ENCODE data around the gene GRK6. TPM values are rescaled to one million over a fixed set of nuclear protein-coding genes. Genes with fewer than 3 reads are reported as not detected.

Gene GRK6
- total RNA-seq, 1 experiment from 2014 or later = 75.2 TPM

DNA sequence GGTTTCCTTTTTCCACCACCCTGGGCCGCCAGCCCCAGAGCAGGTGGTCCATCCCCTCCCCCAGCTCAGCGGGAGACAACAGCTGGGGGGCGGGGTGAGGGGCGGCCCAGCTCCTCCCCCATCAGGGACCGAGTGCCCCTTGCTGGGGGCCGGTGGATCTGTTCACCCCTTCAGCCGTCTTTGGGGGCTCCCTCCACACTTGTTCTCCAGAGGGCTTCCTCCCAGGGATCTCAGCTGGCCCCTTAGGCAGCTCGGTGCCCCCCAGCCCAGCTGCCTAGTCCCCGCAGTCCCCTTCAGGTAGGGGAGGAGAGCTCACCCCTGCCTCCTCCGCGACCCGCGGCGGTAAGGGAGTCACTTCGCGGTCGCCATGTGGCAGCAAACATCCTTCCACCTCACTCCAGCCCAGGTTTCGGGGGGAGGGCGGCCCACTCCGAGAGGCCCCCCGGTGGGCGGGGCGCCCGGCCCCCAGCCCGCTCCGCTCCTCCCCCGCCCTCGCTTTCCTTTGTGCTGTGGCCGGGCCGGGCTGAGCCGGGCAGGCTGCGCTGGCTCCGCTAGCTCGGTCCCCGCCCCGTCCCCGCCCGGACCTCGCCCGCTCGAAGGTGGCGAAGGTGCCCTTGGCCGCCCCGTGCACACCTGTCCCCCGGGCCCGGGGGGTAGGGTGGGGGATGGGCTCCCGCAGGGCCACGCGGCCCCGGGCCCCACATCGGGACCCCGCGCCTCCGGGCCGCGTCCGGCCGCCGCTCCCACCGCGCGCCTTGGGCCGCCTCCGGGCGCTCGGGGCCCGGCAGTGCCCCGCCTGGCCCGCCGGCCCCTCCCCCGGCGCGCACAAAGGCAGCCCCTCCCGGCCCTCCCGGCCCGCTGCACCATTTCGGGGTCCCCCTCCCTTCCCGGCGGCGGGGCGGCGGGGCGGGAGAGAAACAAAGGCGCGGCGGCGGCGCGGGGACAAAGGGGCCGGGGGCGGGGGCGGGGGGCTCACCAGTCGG lies 46.3 kb downstream of the GRK6 start:
- Histone ChIP-seq H3K9me3 (ENCODE audit: control insufficient read depth, low read depth, low read length) (no peaks in the 10 kb centered on the region), H3K79me1 (ENCODE audit: insufficient read depth, low read depth, low read length, poor library complexity, severe bottlenecking) (peaks cover 10% of the 10 kb centered on the region), H3K27ac (ENCODE audit: insufficient read length, low read depth, low read length) (no peak overlapping the region), H2BK5ac (ENCODE audit: insufficient read length, low read length) (no peak overlapping the region), H2AFZ (ENCODE audit: low read length) (no peak overlapping the region), H3K14ac (ENCODE audit: insufficient read depth, low read length) (peak overlapping the region; percentile 97), H3K9ac (ENCODE audit: extremely low read depth, insufficient read length, low read length) (peak overlapping the region; percentile 85), H3K18ac (ENCODE audit: insufficient read length, low read depth, low read length) (peak overlapping the region; percentile 95), H4K91ac (ENCODE audit: insufficient read length, low read depth, low read length) (peak overlapping the region; percentile 18), H2BK20ac (ENCODE audit: low read depth, low read length, poor library complexity, severe bottlenecking) (no peak overlapping the region), H3K4me2 (ENCODE audit: insufficient read depth, insufficient read length, low read length) (peak overlapping the region; percentile 55), H4K8ac (replicated peaks; ENCODE audit: insufficient read length, low read depth, low read length) (no peak overlapping the region), H3K27me3 (ENCODE audit: insufficient read depth, low read length) (no peaks in the 10 kb centered on the region), H2BK15ac (ENCODE audit: low read depth, low read length) (no peak overlapping the region), H3K23ac (ENCODE audit: insufficient read length, low read depth, low read length) (no peak overlapping the region), H3K79me2 (ENCODE audit: insufficient read depth, low read length) (peaks cover 26% of the 10 kb centered on the region; the same call in 1 of the 2 replicates), H3K23me2 (ENCODE audit: insufficient read length, low read depth, low read length, poor library complexity, severe bottlenecking) (peaks cover 4% of the 10 kb centered on the region), H4K5ac (ENCODE audit: insufficient read length, low read depth, low read length) (no peak overlapping the region), H4K20me1 (ENCODE audit: control insufficient read depth, insufficient read depth, insufficient read length) (no peaks in the 10 kb centered on the region), H3K56ac (ENCODE audit: insufficient read length, low read depth, low read length) (no peak overlapping the region), H2BK120ac (ENCODE audit: low read depth, low read length, poor library complexity, severe bottlenecking) (no peak overlapping the region), H2AK5ac (ENCODE audit: insufficient read length, low read length) (no peak overlapping the region), H2BK12ac (ENCODE audit: insufficient read length, low read depth, low read length) (no peak overlapping the region), H3K4me1 (ENCODE audit: insufficient read depth, low read length) (peaks cover 24% of the 10 kb centered on the region; the same call in 1 of the 2 replicates), H3T11ph (ENCODE audit: low read length) (no peak overlapping the region), H3K4ac (ENCODE audit: low read depth, low read length) (peak overlapping the region; percentile 8; the same call in 1 of the 2 replicates)
- no peaks in the 10 kb centered on the region for H3K9me3 Mint-ChIP-seq
- DNase-seq = no peak
- peak overlapping the region in 2 of 3 experiments; percentile 89 to 92; a peak in 3 of 7 replicates for H3K27ac Mint-ChIP-seq
- H3K27me3 Mint-ChIP-seq (ENCODE audit: low read depth) = no peaks in the 10 kb centered on the region; the same call in 1 of the 2 replicates
- H3K36me3 Mint-ChIP-seq (ENCODE audit: insufficient read depth in 1 of 3, low read depth in 3 of 3) = peaks cover 26 to 43% (median 41%) of the 10 kb centered on the region in 3 experiments
- H3K4me1 Mint-ChIP-seq = peaks cover 44 to 67% of the 10 kb centered on the region in 2 experiments
- WGBS (ENCODE audit: extremely low coverage, insufficient read length, low lambda C conversion rate) = no CpG with 5 or more reads among the region's 93 CpGs
- TF ChIP-seq, protein P1, sequence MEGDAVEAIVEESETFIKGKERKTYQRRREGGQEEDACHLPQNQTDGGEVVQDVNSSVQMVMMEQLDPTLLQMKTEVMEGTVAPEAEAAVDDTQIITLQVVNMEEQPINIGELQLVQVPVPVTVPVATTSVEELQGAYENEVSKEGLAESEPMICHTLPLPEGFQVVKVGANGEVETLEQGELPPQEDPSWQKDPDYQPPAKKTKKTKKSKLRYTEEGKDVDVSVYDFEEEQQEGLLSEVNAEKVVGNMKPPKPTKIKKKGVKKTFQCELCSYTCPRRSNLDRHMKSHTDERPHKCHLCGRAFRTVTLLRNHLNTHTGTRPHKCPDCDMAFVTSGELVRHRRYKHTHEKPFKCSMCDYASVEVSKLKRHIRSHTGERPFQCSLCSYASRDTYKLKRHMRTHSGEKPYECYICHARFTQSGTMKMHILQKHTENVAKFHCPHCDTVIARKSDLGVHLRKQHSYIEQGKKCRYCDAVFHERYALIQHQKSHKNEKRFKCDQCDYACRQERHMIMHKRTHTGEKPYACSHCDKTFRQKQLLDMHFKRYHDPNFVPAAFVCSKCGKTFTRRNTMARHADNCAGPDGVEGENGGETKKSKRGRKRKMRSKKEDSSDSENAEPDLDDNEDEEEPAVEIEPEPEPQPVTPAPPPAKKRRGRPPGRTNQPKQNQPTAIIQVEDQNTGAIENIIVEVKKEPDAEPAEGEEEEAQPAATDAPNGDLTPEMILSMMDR (conservative IDR thresholded peaks at IDR 0.05) = no peak
- H3K4me3 Mint-ChIP-seq = peak overlapping the region; percentile 83 to 89
